Fibroblast of the conjunctiva (primary cell): ENCODE measurements around the gene TMCO2.
"Not testable (repeated sequence)": the region's sequence is repeated elsewhere in the genome, so short reads cannot be mapped to it uniquely, and the experiment has no call there.

Experiments used
- DNase-seq: peaks from one replicate; pipeline ENCODE4 v3.0.0-alpha.2; 2010; ENCODE audit warnings: low read depth

Gene TMCO2

DNA sequence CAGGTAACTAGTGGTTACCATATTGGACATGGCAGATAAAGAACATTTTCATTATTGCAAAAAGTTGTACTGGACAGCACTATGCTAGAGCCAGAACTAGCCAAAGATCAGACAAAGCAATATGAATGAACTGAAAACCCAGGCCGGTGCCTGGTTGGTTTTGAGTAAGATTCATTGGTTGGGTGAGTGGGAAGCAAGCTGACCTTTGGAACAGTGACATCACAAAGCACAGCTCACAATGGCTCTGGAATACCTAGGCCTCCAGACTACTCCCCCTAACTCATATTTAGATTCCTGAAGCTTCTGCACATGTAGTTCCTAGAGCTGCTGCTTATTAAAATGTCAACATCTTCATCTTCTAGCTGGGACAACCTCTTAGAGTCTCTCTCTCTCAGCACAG lies at the start of gene TMCO2:
TSS of gene TMCO2 (plus strand) at position 283 of the 400 bp plus-strand sequence. CDS start at position 340, 57 bp downstream.
- DNase-seq, result no peak

DNA sequence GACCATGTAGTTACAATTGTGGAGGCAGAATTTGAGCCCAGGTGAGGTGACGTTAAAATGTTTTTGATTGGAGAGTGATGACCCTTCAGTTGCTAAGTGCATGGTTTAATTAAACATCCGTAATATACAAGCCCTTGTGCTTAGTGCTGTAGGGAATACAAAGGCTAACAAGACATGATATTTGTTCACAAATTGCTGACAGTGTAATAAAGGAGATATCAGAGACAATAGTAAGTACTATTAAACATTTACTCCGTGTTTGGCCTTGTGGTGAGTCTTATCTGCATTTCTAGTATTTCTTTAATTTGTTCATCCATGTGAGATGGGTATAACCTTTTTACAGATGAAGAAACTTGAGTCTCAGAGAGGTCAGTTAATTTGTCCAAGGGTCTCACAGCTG lies 48.6 kb upstream of the TMCO2 start:
- DNase-seq, result no peak

DNA sequence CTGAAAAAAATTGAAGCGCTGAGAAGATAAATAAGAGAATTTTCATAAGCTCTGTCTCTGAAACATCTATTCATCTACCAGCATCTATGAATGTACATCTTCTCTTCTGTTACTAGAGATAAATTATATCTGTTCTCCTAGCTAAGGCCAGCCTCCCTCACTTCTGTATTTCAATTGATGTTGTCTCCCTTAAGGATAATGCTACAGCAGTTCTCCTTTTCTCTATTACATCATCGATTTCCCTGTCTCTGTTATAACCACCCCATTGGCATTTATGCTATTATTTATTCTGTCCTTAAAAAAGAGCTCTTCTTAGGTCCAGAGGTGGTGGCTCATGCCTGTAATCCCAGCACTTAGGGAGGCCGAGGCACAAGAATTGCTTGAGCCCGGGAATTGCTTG lies 42.9 kb upstream of the TMCO2 start:
- DNase-seq, result no peak

DNA sequence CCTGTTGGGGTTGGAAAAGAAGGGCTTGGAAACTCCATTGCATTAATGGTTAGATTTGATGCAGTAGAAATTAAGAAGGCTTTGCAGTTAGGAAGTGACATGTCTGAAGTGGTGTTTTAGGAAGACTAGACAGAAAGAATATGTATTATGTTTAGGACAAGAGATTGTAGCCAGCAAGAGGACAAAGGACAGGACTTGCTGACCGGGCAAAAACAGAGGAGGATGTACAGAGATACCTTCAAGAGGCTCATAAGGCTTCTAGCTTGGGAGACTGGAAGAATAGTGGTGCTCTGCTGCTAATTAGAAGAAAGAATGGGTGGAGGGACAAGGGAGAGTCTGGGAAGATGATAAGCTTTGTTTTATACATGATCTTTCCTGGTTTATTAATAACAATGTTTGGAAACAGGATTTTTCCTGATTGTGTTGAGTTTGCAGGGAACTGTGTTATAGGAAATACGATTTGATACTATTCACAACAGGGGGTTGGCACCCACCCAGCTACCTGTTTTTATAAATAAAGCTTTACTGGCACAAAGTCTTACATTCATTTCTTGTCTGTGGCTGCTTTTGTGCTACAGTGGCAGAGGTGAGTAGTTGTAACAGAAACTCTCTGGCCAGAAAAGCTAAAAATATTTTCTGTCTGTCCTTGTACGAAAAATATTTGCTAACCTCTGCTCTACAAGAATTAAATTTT lies 37.1 kb upstream of the TMCO2 start:
- no peak for DNase-seq

DNA sequence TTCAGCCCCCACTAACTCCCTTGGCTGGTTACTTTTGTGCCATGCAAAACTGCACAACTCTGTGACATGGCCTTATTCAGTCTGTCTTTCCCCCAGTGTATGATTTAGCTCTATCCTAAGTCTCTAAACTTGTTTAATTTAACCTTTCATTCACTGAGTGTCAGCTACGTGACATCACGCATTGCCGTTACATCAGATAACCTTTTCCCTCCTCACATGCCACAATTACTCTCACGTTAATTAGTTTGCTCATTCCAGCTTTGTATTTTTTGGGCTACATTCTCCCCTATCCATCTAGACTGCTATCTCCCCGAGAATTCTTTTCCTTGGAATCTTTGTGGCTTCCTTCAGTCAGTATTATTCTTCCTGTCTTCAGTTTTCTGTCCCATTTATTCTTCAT lies 29.4 kb upstream of the TMCO2 start:
- DNase-seq, result no peak

DNA sequence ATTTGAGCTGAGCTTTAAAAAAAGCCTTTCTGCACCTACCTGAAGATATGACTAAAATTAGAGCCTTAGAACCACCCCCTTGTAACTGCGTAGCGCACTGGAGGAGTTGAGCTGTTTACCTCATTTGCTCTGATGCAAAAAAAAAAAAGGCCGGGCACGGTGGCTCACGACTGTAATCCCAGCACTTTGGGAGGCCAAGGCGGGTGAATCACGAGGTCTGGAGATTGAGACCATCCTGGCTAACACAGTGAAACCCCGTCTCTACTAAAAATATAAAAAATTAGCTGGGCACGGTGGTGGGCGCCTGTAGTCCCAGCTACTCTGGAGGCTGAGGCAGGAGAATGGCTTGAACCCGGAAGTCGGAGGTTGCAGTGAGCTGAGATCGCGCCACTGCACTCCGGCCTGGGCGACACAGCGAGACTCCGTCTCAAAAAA lies 26.2 kb upstream of the TMCO2 start:
- DNase-seq, result not testable (repeated sequence)

DNA sequence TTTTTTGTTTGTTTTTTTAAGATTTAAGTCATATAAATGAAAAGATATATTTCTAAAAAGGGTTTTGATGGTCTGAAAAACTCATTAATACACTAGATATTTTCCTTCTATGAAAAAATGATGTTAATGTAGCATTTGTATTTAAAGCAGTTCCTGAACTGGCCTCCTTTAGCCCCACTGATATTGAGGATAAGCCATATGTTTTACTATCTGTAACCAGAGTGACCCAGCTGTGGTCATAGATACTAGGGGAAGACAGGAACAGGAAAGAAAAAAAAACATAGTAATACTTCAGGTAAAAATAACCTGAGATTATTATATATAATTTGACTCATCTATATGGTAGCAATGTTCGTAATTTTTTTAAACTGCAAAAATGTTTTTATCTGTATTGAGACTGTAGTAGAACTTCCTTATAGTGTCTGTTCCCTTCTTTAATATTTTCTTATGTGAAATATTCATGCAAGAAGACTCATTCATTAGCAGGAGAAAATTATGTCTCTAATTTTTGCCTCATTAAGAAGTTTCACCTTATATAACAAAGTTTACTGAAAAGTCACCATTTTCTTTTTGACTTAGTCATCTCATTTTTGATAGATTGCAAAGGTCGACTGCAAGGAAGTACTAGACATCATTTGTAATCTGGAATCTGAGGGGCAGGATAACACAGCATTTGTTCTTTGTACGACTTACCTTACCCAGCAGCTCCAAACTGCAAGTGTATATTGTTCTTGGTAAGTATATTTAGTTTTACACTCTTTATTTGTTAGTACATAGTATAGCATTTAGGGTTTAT lies 25.6 kb upstream of the TMCO2 start:
- no peak for DNase-seq

DNA sequence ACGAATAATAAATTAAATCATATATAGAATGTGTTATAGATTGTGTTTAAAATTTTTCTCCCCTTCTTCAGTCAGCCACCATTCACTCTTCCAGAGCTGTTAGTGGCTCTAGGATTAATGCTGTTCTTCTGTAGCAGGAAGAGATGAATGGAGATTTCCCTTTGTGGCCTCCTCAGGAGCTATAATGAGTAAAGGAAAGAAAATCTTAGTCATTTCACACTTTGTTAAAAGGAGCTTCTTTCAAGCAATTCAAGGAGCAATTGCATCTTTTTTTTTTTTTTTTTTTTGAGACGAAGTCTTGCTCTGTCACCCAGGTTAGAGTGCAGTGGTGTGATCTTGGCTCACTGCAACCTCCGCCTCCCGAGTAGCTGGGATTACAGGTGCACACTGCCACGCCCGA lies 23.7 kb upstream of the TMCO2 start:
- DNase-seq, result no peak

DNA sequence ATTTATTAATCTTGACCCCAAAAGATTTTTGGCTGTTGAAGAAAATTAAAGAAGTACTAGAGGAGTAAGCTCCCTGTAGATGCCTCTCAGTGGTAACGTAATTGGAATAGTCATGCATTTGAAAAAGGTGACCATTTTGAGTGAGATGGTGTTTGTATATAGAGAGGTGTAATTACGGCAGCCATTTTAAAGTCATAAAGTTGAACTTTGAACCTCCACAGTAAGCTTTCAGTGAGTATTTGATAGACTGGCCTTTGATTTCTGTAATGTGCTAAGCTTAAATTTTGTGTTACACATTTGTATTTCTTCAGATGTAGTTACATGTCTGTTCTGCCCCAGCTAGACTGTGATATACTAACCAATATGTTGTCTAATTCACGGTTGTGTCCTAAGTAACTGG lies 21.5 kb upstream of the TMCO2 start:
- DNase-seq, result no peak

DNA sequence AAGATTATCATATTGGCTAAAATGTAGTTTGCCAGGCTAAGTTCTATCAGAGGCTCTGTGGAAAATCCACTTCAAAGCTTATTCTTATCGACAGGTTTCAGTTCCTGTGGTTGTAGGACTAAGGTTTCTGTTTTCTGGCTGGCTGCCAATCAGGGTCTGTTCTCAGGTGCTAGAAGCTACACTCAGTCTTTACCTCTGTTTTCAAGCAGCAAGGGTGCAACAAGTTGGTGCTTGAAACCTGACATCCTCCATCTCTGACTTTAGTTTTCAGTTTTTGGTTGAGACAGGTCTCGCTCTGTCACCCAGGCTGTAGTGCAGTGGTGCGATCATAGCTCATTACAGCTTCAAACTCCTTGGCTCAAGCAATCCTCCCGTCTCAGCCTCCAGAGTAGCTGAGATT lies 15.3 kb upstream of the TMCO2 start:
- no peak for DNase-seq

DNA sequence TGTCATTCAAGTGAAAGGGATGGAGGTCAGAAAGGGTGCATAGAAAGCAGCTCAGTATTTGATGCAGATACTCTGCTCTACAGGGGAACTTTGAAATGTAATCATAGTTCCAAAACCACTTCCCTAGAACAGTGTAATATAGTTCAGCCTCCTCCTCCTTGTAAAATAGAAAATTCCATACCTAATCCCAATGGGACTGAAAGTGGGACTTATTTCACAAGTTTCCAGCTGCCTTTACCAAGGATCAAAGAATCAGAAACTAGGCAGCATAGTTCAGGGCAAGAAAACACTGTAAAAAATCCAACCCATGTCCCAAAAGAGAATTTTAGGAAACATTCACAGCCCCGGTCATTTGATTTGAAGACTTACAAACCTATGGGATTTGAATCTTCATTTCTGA lies 8.1 kb upstream of the TMCO2 start:
- no peak for DNase-seq

DNA sequence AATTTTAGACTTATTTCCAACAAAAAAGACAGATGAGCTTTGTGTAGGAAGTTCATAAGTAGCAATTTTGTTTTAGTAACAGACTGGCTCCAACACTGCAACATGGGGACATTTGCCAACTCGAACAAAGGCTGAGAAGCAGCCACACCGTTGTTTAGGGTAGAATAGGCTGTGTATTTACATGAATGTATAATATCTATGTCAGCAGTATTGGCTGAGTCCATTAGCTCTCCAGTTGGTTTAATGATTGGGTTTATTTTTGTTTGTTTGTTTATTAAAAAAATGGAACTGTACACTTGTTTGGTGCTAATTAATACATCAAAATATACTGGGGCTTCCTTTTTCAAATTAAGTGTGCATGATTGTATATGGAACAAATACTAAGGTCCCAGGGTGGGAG lies 7.3 kb upstream of the TMCO2 start:
- DNase-seq, result no peak

DNA sequence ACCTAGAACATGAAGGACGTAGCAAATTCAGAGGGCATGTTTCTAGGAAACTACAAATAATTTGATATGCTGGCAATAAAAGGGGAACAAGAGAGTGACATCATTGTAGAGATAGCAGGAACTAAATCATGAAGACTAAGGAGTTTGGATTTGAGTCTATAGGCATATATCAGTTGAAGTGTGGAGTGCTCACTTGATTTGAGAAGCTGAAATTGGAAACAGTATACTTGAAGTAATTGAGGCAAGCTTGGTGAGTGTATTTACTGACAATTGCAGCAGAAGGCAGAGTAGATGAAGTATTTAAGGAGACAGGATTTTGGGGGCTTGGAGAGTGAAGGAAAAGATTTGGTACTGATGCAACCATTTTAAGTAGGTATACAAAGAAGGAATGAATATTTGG lies 6.4 kb upstream of the TMCO2 start:
- no peak for DNase-seq

DNA sequence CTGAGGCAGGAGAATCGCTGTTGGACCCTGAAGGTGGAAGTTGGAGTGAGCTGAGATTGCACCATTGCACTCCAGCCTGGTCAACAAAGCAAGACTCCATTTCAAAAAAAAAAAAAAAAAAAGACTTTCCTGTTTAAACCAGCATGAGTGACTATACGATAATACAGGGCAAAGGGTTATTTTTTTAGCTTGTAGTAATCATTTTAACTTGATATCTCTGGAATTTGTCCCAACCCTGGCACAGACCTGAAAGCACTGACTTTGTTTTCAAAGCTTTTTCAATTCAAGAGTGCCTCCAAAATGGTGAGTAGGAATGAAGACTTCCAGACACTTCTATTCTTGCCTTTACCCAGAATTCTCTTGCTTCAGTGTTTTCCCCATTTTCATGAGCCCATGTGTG lies 4.4 kb upstream of the TMCO2 start:
- DNase-seq, result no peak

DNA sequence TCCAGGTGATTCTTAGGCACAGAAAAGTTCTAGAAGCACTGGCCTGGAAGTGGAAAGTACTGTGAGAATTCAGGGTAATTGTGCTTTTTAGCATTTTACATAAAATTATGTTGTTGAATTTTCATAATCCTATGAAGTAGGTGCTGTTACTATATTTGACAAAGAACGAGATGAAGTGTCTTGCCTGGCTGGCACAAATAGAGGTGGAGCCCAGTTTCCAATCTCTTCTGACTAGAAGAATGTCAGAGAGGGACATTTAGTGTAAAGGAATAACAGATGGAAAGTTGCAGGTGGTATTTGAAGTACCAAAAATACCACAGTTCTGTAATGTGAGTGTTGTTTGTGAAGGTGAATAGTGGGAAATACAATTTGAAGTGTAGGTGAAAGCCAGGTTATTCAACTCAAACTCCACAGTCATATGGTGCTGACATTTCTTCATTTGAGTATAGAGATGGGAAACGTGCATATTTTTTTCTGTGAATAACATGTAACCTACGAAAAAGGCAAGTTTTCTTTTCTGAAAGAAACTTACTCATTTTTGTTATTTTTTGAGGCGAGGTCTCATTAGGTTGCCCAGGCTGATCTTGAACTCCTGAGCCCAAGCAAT lies 3.5 kb upstream of the TMCO2 start:
- DNase-seq, result no peak

DNA sequence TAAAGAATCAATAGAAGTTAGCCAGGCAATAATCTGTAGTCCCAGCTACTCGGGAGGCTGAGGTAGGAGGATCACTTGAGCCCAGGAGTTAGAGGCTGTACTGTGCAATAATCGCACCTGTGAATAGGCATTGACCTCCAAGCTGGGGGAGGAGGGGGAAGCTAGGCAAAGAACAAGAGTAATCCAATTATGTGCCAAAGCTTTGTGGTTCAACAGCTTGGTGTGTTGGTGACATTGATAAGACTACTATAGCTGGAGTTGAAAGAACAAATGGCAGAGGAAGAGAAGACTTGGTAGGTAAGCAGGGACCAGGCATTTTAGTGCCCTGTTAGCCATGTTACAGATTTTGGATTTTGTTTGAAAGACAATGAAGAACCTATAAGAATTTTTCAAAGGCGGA lies 2.1 kb upstream of the TMCO2 start:
- DNase-seq, result no peak

DNA sequence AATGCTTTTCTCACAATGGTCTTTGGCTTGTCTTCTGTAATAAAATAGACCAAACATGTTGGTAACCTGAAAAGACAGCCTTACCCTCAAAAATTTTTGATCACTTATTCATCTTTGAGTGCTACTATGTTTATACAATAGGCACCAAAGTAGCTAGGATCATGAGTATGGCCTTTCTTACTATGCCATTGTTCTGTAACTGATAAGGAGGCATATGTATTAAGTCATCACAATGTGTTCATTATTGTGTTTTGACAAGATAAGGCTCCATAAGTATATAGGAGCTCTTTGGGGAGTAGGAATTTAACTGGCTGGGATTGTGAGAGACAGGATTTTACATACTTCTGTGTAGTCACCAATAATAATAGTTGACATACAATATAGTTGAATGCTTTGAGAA lies 675 bp downstream of the TMCO2 start:
- DNase-seq, result no peak

DNA sequence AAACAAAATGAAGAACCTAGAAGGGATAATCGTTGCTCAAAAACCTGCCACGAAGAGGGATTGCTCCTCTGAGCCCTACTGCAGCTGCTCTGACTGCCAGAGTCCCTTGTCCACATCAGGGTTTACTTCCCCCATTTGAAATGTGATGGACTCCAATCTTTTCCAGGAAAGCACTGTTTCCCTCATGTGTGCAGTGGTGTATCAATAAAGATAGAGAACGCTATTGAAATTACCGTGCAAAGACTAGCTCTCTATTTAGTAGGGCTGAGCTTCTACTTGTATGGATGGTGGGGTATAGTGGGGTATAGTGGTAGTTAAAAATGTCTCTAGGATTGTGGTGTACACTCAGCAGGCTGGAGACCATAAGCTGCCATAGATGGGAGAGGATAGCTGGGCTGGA lies 3.7 kb downstream of the TMCO2 start:
- no peak for DNase-seq

DNA sequence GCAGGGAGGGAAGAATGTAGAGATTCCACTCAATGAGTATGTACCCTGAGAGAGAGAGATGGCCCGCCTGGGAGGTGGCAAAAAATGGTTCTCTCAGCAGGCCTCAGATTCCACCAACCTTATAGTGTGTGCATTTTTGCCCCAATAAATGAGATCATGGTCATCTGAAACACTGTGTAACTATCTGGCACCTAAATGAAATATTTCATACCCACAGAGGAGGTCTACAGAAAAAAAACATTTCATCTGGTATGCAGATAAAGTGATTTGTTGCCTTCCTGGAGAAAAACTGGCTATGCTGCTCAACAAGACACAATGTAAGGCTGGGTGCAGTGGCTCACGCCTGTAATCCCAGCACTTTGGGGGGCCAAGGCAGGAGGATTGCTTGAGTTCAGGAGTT lies 4.9 kb downstream of the TMCO2 start:
- no peak for DNase-seq

DNA sequence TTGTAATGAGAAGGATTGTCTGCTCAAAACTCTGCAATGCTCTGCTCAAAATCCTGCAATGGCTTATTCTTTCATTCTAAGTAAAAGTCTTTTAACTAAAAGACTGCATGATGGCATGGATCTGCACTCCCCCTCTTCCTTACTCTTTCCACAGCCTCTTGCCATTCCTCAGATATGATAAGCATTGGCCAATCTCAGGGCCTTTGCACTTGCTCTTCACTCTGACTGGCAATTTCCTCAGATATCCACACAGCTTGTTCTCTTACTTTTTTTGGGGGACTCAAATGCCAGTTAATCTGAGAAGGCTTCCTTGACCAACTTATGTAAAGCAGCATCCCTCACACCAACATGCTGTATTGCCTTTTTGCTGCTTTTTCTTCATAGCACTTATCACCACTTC lies 7.5 kb downstream of the TMCO2 start:
- DNase-seq, result no peak

DNA sequence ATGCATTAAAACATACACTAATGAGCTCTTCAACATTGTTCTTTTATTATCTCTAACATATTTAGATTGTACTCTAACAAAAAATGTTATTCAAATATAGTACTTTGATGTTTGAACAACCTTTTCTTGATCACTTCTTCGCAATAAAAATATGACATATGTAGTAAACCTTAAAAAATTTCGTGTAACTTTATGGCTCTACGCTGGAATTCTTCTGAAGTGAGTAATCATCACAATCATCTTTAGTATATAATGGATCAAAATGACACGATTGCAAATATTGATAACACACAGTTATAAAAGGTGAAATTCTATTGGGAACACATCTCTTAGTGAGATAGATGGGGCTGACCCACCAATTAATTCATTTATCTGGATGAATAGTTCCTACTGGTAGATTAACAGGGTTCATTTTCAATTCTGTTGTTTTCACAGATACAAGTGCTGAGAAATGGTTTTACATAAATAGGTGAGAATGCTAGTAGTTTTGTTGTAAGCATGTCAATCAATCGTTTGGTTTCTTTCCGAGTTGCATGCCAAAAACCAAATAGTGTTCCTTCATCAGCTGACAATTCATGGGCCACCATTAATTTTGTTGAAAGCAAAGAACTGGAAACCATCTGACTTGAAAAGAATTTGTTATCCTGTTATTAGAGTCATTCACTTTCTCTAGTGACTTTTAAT lies 8.8 kb downstream of the TMCO2 start:
- no peak for DNase-seq

DNA sequence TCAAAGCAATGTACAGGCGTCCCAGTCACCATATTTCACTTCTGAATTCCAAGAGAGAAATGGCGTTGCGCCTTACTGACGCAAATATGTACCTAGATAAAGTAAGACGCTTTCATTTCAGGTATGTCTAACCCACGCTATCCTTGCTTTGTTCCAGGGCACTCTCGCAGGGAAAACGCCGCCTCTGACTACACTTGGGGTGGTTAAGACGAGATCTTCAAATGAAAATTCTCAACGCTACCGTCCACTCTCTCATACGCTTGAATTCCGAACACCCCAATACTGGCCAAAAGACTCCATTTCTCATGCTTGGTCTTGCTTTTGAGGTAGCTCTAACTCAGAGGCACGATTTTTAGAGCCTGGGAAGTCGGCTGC lies 9.6 kb downstream of the TMCO2 start:
- DNase-seq, result no peak
